OCI-LY7 (cell line): ENCODE results near the gene LPAR1. TPM values are rescaled to one million over a fixed set of nuclear protein-coding genes. Genes with fewer than 3 reads are reported as not detected.

Source experiments
- BruUV-seq: library from RNA; stranded (reverse); fragments of 400-500 nt; replicated peaks from 2 replicates; lab custom pipeline; 2021; lab: Mats Ljungman, UMichigan
- CTCF ChIA-PET: fragments of 300-600 bp; sonication (Branson Sonifier 250); formaldehyde crosslinking; loops from one replicate; lab custom pipeline; 2022; ENCODE audit warnings: antibody characterized with exemption; ENCODE audit not compliant: unreplicated experiment; lab: Charles Lee
- POLR2A ChIA-PET: fragments of 300-600 bp; sonication (Branson Sonifier 250); formaldehyde crosslinking; loops from one replicate; lab custom pipeline; 2022; ENCODE audit warnings: antibody characterized with exemption; lab: Charles Lee
- DNase-seq: peaks from one replicate; pipeline ENCODE4 v3.0.0-alpha.2; 2015; ENCODE audit warnings: low spot score
- H2AFZ ChIP-seq: fragments of 200-600 bp; sonication (generic), shearing (Covaris generic); 2 replicates; pipeline ENCODE4 v1.6.1; 2014; ENCODE audit warnings: mild to moderate bottlenecking, antibody characterized with exemption, low read length, moderate library complexity
- H3K27ac ChIP-seq: fragments of 200-600 bp; sonication (generic); 2 replicates; pipeline ENCODE4 v1.5.1; 2014; ENCODE audit warnings: mixed run types, low read depth, mild to moderate bottlenecking, moderate library complexity, low read length, inconsistent platforms; ENCODE audit not compliant: poor library complexity, severe bottlenecking
- H3K36me3 ChIP-seq: fragments of 200-600 bp; sonication (generic); 2 replicates; pipeline ENCODE4 v1.6.1; 2014; ENCODE audit warnings: mild to moderate bottlenecking, antibody characterized with exemption, low read length, moderate library complexity, mixed read lengths; ENCODE audit not compliant: insufficient read depth
- H3K4me1 ChIP-seq: fragments of 200-600 bp; sonication (generic); 2 replicates; pipeline ENCODE4 v1.5.1; 2014; ENCODE audit warnings: mild to moderate bottlenecking, low read length; ENCODE audit not compliant: insufficient read depth, poor library complexity, severe bottlenecking
- H3K4me2 ChIP-seq: fragments of 200-600 bp; sonication (generic); 2 replicates; pipeline ENCODE4 v1.6.1; 2014; ENCODE audit warnings: mild to moderate bottlenecking, low read length
- H3K4me3 ChIP-seq: fragments of 200-600 bp; sonication (generic); 2 replicates; pipeline ENCODE4 v1.5.1; 2014; ENCODE audit warnings: mild to moderate bottlenecking, low read depth, low read length; ENCODE audit not compliant: poor library complexity, severe bottlenecking
- H3K79me2 ChIP-seq: fragments of 200-600 bp; sonication (generic); 2 replicates; pipeline ENCODE4 v1.6.1; 2016; ENCODE audit warnings: low read depth, mild to moderate bottlenecking, low read length, moderate library complexity, mixed read lengths; ENCODE audit not compliant: insufficient read depth
- H3K9me2 ChIP-seq: fragments of 200-600 bp; sonication (generic); 2 replicates; pipeline ENCODE4 v1.6.1; 2016; ENCODE audit warnings: mild to moderate bottlenecking, low read length, mixed read lengths; ENCODE audit not compliant: insufficient read depth
- H3K9me3 ChIP-seq: fragments of 200-600 bp; sonication (generic); 2 replicates; pipeline ENCODE4 v1.6.1; 2014; ENCODE audit warnings: mild to moderate bottlenecking, mixed run types, low read length, mixed read lengths
- H4K20me1 ChIP-seq: fragments of 200-600 bp; sonication (generic); 2 replicates; pipeline ENCODE4 v1.6.1; 2014; ENCODE audit warnings: mild to moderate bottlenecking, antibody characterized with exemption, low read length, moderate library complexity, mixed read lengths; ENCODE audit not compliant: insufficient read depth
- CTCF ChIP-seq: fragments of 200-600 bp; sonication (generic); conservative IDR thresholded peaks from 2 replicates; pipeline ENCODE4 v1.5.1; 2014; ENCODE audit warnings: mild to moderate bottlenecking, antibody characterized with exemption, low read length, moderate library complexity, mixed read lengths
- EZH2phosphoT487 ChIP-seq: fragments of 200-600 bp; sonication (generic); IDR thresholded peaks from 2 replicates; pipeline ENCODE4 v1.6.1; 2018; ENCODE audit warnings: low read depth, borderline replicate concordance, mild to moderate bottlenecking, mixed run types, antibody characterized with exemption, low read length, moderate library complexity, mixed read lengths
- intact Hi-C: fragments of 100-400 bp; cut with micrococcal nuclease; formaldehyde crosslinking; loops from one replicate; pipeline ENCODE4 v1.10.0; 2022; ENCODE audit not compliant: unreplicated experiment
- total RNA-seq, 2 experiments: library from RNA; depleted of rRNA in 1 of 2; stranded (reverse); fragments of >200 nt in 1 of 2; shearing (Covaris generic) in 1 of 2; gene quantifications; 2 replicates each; pipeline ENCODE4 v1.2.3, GENCODE V29; 2014 to 2022

Gene LPAR1
- total RNA-seq, 2 experiments from 2014 or later = not detected

- no peak for TF ChIP-seq EZH2phosphoT487
- TF ChIP-seq CTCF = no peak
Observed at GRCh38 chr9:110850401-110851135, 187.7 kb downstream of the LPAR1 start.

GRCh38 chr9:110847671-110848070, 190.6 kb downstream of the LPAR1 start:
- BruUV-seq = no TSS peak
- intact Hi-C loops = no loop called here
- Histone ChIP-seq H4K20me1 (no peaks in the 10 kb centered on the region), H3K27ac (no peak overlapping the region), H3K36me3 (no peaks in the 10 kb centered on the region), H2AFZ (no peak overlapping the region), H3K9me2 (no peaks in the 10 kb centered on the region), H3K79me2 (no peaks in the 10 kb centered on the region), H3K4me3 (no peak overlapping the region), H3K4me1 (no peaks in the 10 kb centered on the region), H3K9me3 (no peaks in the 10 kb centered on the region), H3K4me2 (no peak overlapping the region)
- TF ChIP-seq CTCF (no peak), EZH2phosphoT487 (no peak)
- POLR2A ChIA-PET = no interaction called here
- no peak for DNase-seq
- CTCF ChIA-PET = no interaction called here

More at GRCh38 chr9:110850401-110851135, 187.7 kb downstream of the LPAR1 start:
- BruUV-seq = no TSS peak
- no peak overlapping the region for H2AFZ ChIP-seq
- no peaks in the 10 kb centered on the region for H3K4me1 ChIP-seq
- no peaks in the 10 kb centered on the region for H3K79me2 ChIP-seq
- no peak for DNase-seq
- intact Hi-C loops = no loop called here
- no peak overlapping the region for H3K4me3 ChIP-seq
- no peak overlapping the region for H3K4me2 ChIP-seq
- H3K9me3 ChIP-seq = no peaks in the 10 kb centered on the region
- no peaks in the 10 kb centered on the region for H3K9me2 ChIP-seq
- no peaks in the 10 kb centered on the region for H3K36me3 ChIP-seq
- no peaks in the 10 kb centered on the region for H4K20me1 ChIP-seq
- POLR2A ChIA-PET = interaction anchor here (0.5 kb wide), 1 partner anchor 474 kb away, joined by 3 read pairs; no protein-coding TSS in a partner anchor
- no peak overlapping the region for H3K27ac ChIP-seq
- CTCF ChIA-PET = no interaction called here

GRCh38 chr9:110846215-110846614, 192.1 kb downstream of the LPAR1 start:
- H3K9me3 ChIP-seq = no peaks in the 10 kb centered on the region
- no peak overlapping the region for H3K4me3 ChIP-seq
- H3K4me1 ChIP-seq = no peaks in the 10 kb centered on the region
- no peak overlapping the region for H3K4me2 ChIP-seq
- no peaks in the 10 kb centered on the region for H3K36me3 ChIP-seq
- CTCF ChIA-PET = no interaction called here
- TF ChIP-seq EZH2phosphoT487 (no peak), CTCF (no peak)
- H4K20me1 ChIP-seq = no peaks in the 10 kb centered on the region
- H2AFZ ChIP-seq = no peak overlapping the region
- no peaks in the 10 kb centered on the region for H3K9me2 ChIP-seq
- no peaks in the 10 kb centered on the region for H3K79me2 ChIP-seq
- BruUV-seq = no TSS peak
- DNase-seq = no peak
- no peak overlapping the region for H3K27ac ChIP-seq
- POLR2A ChIA-PET = interaction anchor here (0.6 kb wide), 1 partner anchor 448 kb away, joined by 3 read pairs; no protein-coding TSS in a partner anchor
- intact Hi-C loops = no loop called here
